GM23248 (cell line): ENCODE data around the gene MIGA2.

Experiments used
- EZH2 ChIP-seq: fragments of 200-600 bp; sonication (generic); IDR thresholded peaks from 2 replicates; pipeline ENCODE4 v1.6.1; 2018; ENCODE audit warnings: antibody characterized with exemption, mild to moderate bottlenecking; ENCODE audit not compliant: insufficient read depth, poor library complexity, severe bottlenecking
- EZH2phosphoT487 ChIP-seq: fragments of 200-600 bp; sonication (generic); IDR thresholded peaks from 2 replicates; pipeline ENCODE4 v1.6.1; 2018; ENCODE audit warnings: antibody characterized with exemption, moderate library complexity, mild to moderate bottlenecking, low read depth; ENCODE audit not compliant: insufficient read depth

DNA sequence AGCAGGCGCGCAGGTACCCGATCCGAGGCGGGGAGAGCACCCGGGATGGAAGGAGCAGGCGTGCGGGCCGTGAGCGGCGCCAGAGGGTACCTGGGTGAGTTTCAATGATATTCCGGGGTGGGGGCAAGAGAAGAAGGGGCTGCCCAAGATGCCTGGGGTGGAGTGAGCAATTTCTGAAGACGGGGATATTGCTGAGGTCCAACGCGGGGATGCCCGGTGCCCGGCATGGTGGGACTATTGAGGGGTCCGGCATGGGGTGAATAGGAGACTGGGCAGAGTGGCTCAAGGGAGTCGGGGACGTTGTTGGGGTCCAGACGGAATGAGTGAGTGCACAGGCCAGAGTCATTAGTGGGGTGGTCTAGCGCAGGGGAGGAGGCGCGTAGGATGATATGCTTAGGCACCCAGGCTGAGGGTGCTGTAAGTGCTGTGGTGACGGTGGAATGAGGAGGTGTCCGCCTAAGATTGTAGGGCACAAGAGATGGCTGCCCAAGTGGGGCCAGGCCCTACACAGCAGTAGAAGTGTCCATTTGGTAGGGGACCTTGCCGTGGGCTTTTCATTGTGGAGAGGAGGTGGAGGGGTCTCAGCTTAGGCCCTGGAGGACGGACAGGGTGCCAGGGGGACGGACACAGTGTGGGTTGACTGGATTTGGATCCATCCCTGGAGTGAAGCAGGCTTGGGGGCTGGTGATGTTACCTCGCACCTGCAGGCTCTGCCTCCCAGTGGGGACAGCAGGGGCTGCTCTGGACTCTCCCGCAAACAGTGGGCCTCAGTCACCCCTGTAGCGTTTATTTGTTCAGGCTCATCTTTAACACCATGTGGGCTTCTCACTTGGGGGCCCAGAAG lies 719 bp downstream of the MIGA2 start:
- no peak for TF ChIP-seq EZH2phosphoT487
- TF ChIP-seq EZH2 = no peak
